Loucy (cell line): Measurements from ENCODE around the gene CACNA1C.

Experiments
- H2AFZ ChIP-seq: fragments of 200-600 bp; sonication (generic); 2 replicates; pipeline ENCODE4 v1.6.0; 2016; ENCODE audit warnings: antibody characterized with exemption, mild to moderate bottlenecking, low read length, moderate library complexity
- H3F3A ChIP-seq: fragments of 200-600 bp; 2 replicates; pipeline ENCODE4 v1.6.0; 2016; ENCODE audit warnings: antibody characterized with exemption, low read depth, mild to moderate bottlenecking
- H3K27me3 ChIP-seq: fragments of 200-600 bp; sonication (generic); 2 replicates; pipeline ENCODE4 v1.6.1; 2014; ENCODE audit warnings: low read length, mild to moderate bottlenecking; ENCODE audit not compliant: insufficient read depth, poor library complexity, severe bottlenecking
- H3K36me3 ChIP-seq: fragments of 200-600 bp; sonication (generic); 2 replicates; pipeline ENCODE4 v1.6.1; 2016; ENCODE audit warnings: low read length; ENCODE audit not compliant: insufficient read depth
- H3K4me1 ChIP-seq: fragments of 200-600 bp; sonication (generic); 2 replicates; pipeline ENCODE4 v1.5.1; 2014; ENCODE audit warnings: low read length, mild to moderate bottlenecking; ENCODE audit not compliant: insufficient read depth, poor library complexity, severe bottlenecking
- H3K4me2 ChIP-seq: fragments of 200-600 bp; sonication (generic); 2 replicates; pipeline ENCODE4 v1.6.0; 2014; ENCODE audit warnings: antibody characterized with exemption, low read length, low read depth, mild to moderate bottlenecking; ENCODE audit not compliant: poor library complexity, severe bottlenecking
- H3K4me3 ChIP-seq: fragments of 200-600 bp; sonication (generic); 2 replicates; pipeline ENCODE4 v1.5.1; 2014; ENCODE audit warnings: low read length, mild to moderate bottlenecking, mixed read lengths; ENCODE audit not compliant: poor library complexity, severe bottlenecking
- H3K79me2 ChIP-seq: fragments of 200-600 bp; sonication (generic); 2 replicates; pipeline ENCODE4 v1.6.1; 2014; ENCODE audit warnings: low read length; ENCODE audit not compliant: insufficient read depth
- H3K9ac ChIP-seq: fragments of 200-600 bp; sonication (generic); 2 replicates; pipeline ENCODE4 v1.6.0; 2014; ENCODE audit warnings: mild to moderate bottlenecking, low read depth, low read length, moderate library complexity; ENCODE audit not compliant: poor library complexity, severe bottlenecking
- H3K9me2 ChIP-seq: fragments of 200-600 bp; sonication (generic); replicated peaks from 2 replicates; pipeline ENCODE4 v1.6.1; 2016; ENCODE audit warnings: low read depth, low read length, mixed read lengths
- H3K9me3 ChIP-seq: fragments of 200-600 bp; sonication (generic); 2 replicates; pipeline ENCODE4 v1.6.1; 2014; ENCODE audit warnings: mild to moderate bottlenecking, antibody characterized with exemption, low read length, low read depth; ENCODE audit not compliant: insufficient read depth
- H4K20me1 ChIP-seq: fragments of 200-600 bp; sonication (generic); 2 replicates; pipeline ENCODE4 v1.6.0; 2014; ENCODE audit warnings: antibody characterized with exemption, low read length, mild to moderate bottlenecking; ENCODE audit not compliant: insufficient read depth, poor library complexity, severe bottlenecking
- CTCF ChIP-seq: fragments of 200-600 bp; sonication (generic); conservative IDR thresholded peaks from 2 replicates; pipeline ENCODE4 v1.5.1; 2014; ENCODE audit warnings: mild to moderate bottlenecking, antibody characterized with exemption, low read length
- EZH2phosphoT487 ChIP-seq: fragments of 200-600 bp; IDR thresholded peaks from 2 replicates; pipeline ENCODE4 v1.6.1; 2018; ENCODE audit warnings: antibody characterized with exemption, mild to moderate bottlenecking, moderate library complexity, borderline replicate concordance

The CACNA1C gene

GRCh38 chr12:2151391-2151790 lies 98.6 kb downstream of the CACNA1C start:
- Histone ChIP-seq H3K4me3 (no peak overlapping the region), H3K9me3 (no peaks in the 10 kb centered on the region), H3K4me2 (no peak overlapping the region), H3K4me1 (no peaks in the 10 kb centered on the region), H4K20me1 (no peaks in the 10 kb centered on the region), H3K79me2 (no peaks in the 10 kb centered on the region), H3K36me3 (no peaks in the 10 kb centered on the region), H3F3A (no peaks in the 10 kb centered on the region), H3K9me2 (no peaks in the 10 kb centered on the region), H2AFZ (no peak overlapping the region), H3K27me3 (no peaks in the 10 kb centered on the region), H3K9ac (no peak overlapping the region)
- no peak for TF ChIP-seq EZH2phosphoT487

GRCh38 chr12:2152134-2152533 lies 99.3 kb downstream of the CACNA1C start:
- Histone ChIP-seq H3K9me2 (no peaks in the 10 kb centered on the region), H3K9me3 (no peaks in the 10 kb centered on the region), H3K27me3 (no peaks in the 10 kb centered on the region), H3K4me3 (no peak overlapping the region), H3F3A (no peaks in the 10 kb centered on the region), H2AFZ (no peak overlapping the region), H3K9ac (no peak overlapping the region), H3K4me2 (no peak overlapping the region), H3K36me3 (no peaks in the 10 kb centered on the region), H4K20me1 (no peaks in the 10 kb centered on the region), H3K4me1 (no peaks in the 10 kb centered on the region), H3K79me2 (no peaks in the 10 kb centered on the region)
- TF ChIP-seq CTCF (no peak), EZH2phosphoT487 (no peak)

- H3K4me2 ChIP-seq, result no peak overlapping the region
Observed at GRCh38 chr12:2154050-2154449, 101.3 kb downstream of the CACNA1C start.

More at GRCh38 chr12:2154050-2154449, 101.3 kb downstream of the CACNA1C start:
- H2AFZ ChIP-seq, result no peak overlapping the region
- H3K9me3 ChIP-seq, result no peaks in the 10 kb centered on the region
- H3F3A ChIP-seq, result no peaks in the 10 kb centered on the region
- no peak overlapping the region for H3K4me3 ChIP-seq
- no peaks in the 10 kb centered on the region for H3K36me3 ChIP-seq
- no peaks in the 10 kb centered on the region for H3K27me3 ChIP-seq
- no peak overlapping the region for H3K9ac ChIP-seq
- no peaks in the 10 kb centered on the region for H4K20me1 ChIP-seq
- TF ChIP-seq CTCF (no peak), EZH2phosphoT487 (no peak)
- H3K4me1 ChIP-seq, result no peaks in the 10 kb centered on the region
- no peaks in the 10 kb centered on the region for H3K9me2 ChIP-seq
- no peaks in the 10 kb centered on the region for H3K79me2 ChIP-seq
